Central memory CD8-positive, alpha-beta T cell (primary cell): ENCODE results near the gene PRXL2B.

ENCODE experiments used
- ATAC-seq: fragments of 150-1000 bp; cut with Tn5 transposase; replicated peaks from 2 replicates; pipeline ENCODE4 v1.10.0; 2022; ENCODE audit warnings: mild to moderate bottlenecking, moderate FRiP score, moderate number of reproducible peaks; ENCODE audit not compliant: poor library complexity, severe bottlenecking; ENCODE audit errors: extremely low read depth
- DNase-seq, 2 donors: peaks; one replicate each; pipeline ENCODE4 v3.0.0; 2021; ENCODE audit warnings: low spot score in 2 of 2
- H3K27ac Mint-ChIP-seq: one replicate; pipeline ENCODE4 v1.8.0; 2022; ENCODE audit warnings: low read depth, mild to moderate bottlenecking, moderate library complexity, mixed read lengths
- H3K27me3 Mint-ChIP-seq: one replicate; pipeline ENCODE4 v1.8.0; 2022; ENCODE audit warnings: mixed read lengths
- H3K36me3 Mint-ChIP-seq: one replicate; pipeline ENCODE4 v1.8.0; 2022; ENCODE audit warnings: mild to moderate bottlenecking, moderate library complexity, mixed read lengths; ENCODE audit not compliant: insufficient read depth
- H3K4me1 Mint-ChIP-seq: one replicate; pipeline ENCODE4 v1.8.0; 2022; ENCODE audit warnings: mixed read lengths
- H3K4me3 Mint-ChIP-seq: one replicate; pipeline ENCODE4 v1.8.0; 2022; ENCODE audit warnings: mild to moderate bottlenecking, moderate library complexity, mixed read lengths
- H3K9me3 Mint-ChIP-seq: one replicate; pipeline ENCODE4 v1.8.0; 2022; ENCODE audit warnings: mixed read lengths

Gene PRXL2B

GRCh38 chr1:2630498-2631135, 44.0 kb downstream of the PRXL2B start:
- Mint-ChIP-seq H3K36me3 (peaks cover 1% of the 10 kb centered on the region), H3K27ac (no peak overlapping the region), H3K4me1 (no peaks in the 10 kb centered on the region), H3K27me3 (peaks cover 36% of the 10 kb centered on the region), H3K9me3 (no peaks in the 10 kb centered on the region), H3K4me3 (no peak overlapping the region)
- DNase-seq (no peak), ATAC-seq (no peak)

DNA sequence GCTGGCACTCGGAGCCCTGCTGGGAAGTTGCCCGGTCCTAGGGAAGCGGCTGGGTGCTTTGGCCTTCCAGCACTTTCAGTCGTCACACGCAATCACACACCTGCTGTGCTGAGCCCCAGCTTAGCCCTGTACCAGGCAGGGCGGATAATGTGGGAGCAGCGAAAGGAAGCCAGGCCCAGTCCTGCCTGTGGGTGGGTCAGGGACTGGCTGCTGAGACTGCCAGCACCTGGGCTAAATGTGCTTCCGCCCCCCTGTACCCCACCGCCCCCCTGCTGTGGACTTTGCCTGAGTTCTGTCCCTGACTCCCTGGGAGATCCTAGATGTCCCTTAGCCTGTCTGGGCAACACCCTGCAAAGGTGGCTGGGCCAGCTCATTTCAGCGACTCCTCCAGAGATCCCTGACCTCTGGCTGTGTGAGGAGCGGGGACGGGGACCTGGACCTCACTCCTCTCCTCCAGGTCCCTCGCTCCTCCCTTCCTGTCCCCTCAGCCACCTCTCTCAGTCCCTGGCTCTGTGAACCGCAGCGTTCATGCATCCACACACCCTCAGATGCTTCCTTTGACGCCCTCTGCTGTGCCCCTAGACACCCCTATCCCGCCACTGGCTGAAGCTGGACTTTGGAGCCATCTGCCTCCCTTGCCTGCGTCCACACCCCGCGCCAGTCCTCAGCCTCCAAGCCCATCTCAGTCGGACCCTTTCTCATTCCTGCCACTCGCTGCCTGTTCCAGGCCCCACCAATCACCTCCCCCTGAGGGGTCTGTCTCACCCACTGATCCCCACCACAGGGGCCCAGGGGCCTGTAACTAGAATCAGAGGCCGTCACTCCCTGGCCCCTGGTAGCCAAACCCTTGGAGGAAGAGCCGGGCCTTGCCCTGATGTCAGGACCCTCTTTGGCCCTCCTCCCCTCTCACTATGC, 44.8 kb downstream of the PRXL2B start:
- no peak for ATAC-seq
- Mint-ChIP-seq H3K36me3 (peaks cover 1% of the 10 kb centered on the region), H3K27ac (no peak overlapping the region), H3K9me3 (no peaks in the 10 kb centered on the region), H3K4me1 (no peaks in the 10 kb centered on the region), H3K27me3 (peaks cover 28% of the 10 kb centered on the region), H3K4me3 (no peak overlapping the region)
- DNase-seq: no peak

DNA sequence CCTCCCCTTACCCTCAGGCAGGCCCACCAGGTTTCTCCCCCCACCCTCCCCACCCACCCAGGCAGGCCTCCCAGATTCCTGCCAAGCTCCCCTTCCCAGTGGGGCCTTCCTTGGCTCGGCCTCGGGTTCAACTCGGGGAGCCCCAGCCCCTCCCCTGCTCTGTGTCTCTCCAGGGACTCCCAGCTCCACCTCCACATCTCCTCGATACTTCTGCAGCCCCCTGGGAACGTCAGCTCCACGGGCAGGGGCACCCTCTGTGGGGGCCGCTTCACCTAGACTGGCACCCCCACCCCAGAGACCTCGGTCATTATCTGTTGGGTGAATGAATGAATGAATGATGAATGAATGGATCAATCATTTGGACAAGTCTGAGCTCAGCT, 45.5 kb downstream of the PRXL2B start:
- Mint-ChIP-seq H3K4me1 (peaks cover 4% of the 10 kb centered on the region), H3K4me3 (no peak overlapping the region), H3K36me3 (peaks cover 1% of the 10 kb centered on the region), H3K9me3 (no peaks in the 10 kb centered on the region), H3K27ac (no peak overlapping the region), H3K27me3 (peaks cover 21% of the 10 kb centered on the region)
- DNase-seq: no peak
- ATAC-seq: no peak

- Mint-ChIP-seq H3K27ac (no peak within 1 kb of the TSS), H3K36me3 (peaks cover 1% of the 10 kb centered on the region), H3K4me1 (peaks cover 5% of the 10 kb centered on the region), H3K27me3 (peaks cover 15% of the 10 kb centered on the region), H3K4me3 (no peak within 1 kb of the TSS), H3K9me3 (no peaks in the 10 kb centered on the region)
- no peak for DNase-seq
- no peak for ATAC-seq
Observed at GRCh38 chr1:2632561-2633361, 46.2 kb downstream of the PRXL2B start, which contains the start of gene MMEL1. Gene MMEL1 (minus strand): TSS chr1:2633016. CDS start chr1:2629484, 3,532 bp downstream.

- H3K36me3 Mint-ChIP-seq: no peaks in the 10 kb centered on the region
- no peak overlapping the region for H3K4me3 Mint-ChIP-seq
- peaks cover 15% of the 10 kb centered on the region for H3K27me3 Mint-ChIP-seq
- no peaks in the 10 kb centered on the region for H3K9me3 Mint-ChIP-seq
- ATAC-seq: no peak
- DNase-seq: no peak
- no peak overlapping the region for H3K27ac Mint-ChIP-seq
- H3K4me1 Mint-ChIP-seq: peaks cover 5% of the 10 kb centered on the region
Observed at GRCh38 chr1:2633366-2633935, 46.9 kb downstream of the PRXL2B start.

GRCh38 chr1:2633936-2634491, 47.4 kb downstream of the PRXL2B start:
- no peak for ATAC-seq
- no peak overlapping the region for H3K27ac Mint-ChIP-seq
- H3K4me3 Mint-ChIP-seq: no peak overlapping the region
- H3K36me3 Mint-ChIP-seq: no peaks in the 10 kb centered on the region
- DNase-seq: no peak
- peaks cover 5% of the 10 kb centered on the region for H3K4me1 Mint-ChIP-seq
- peaks cover 15% of the 10 kb centered on the region for H3K27me3 Mint-ChIP-seq
- H3K9me3 Mint-ChIP-seq: no peaks in the 10 kb centered on the region

- Mint-ChIP-seq H3K4me1 (peaks cover 5% of the 10 kb centered on the region), H3K27ac (no peak overlapping the region), H3K27me3 (peaks cover 15% of the 10 kb centered on the region), H3K9me3 (no peaks in the 10 kb centered on the region), H3K4me3 (no peak overlapping the region), H3K36me3 (peaks cover 3% of the 10 kb centered on the region)
- ATAC-seq (no peak), DNase-seq (no peak)
Observed at GRCh38 chr1:2635361-2636010, 48.9 kb downstream of the PRXL2B start.

- Mint-ChIP-seq H3K27me3 (peaks cover 10% of the 10 kb centered on the region), H3K4me3 (no peak overlapping the region), H3K9me3 (no peaks in the 10 kb centered on the region), H3K36me3 (peaks cover 3% of the 10 kb centered on the region), H3K27ac (no peak overlapping the region), H3K4me1 (peaks cover 5% of the 10 kb centered on the region)
- DNase-seq (no peak), ATAC-seq (no peak)
Observed at GRCh38 chr1:2636733-2637132, 50.2 kb downstream of the PRXL2B start.

DNA sequence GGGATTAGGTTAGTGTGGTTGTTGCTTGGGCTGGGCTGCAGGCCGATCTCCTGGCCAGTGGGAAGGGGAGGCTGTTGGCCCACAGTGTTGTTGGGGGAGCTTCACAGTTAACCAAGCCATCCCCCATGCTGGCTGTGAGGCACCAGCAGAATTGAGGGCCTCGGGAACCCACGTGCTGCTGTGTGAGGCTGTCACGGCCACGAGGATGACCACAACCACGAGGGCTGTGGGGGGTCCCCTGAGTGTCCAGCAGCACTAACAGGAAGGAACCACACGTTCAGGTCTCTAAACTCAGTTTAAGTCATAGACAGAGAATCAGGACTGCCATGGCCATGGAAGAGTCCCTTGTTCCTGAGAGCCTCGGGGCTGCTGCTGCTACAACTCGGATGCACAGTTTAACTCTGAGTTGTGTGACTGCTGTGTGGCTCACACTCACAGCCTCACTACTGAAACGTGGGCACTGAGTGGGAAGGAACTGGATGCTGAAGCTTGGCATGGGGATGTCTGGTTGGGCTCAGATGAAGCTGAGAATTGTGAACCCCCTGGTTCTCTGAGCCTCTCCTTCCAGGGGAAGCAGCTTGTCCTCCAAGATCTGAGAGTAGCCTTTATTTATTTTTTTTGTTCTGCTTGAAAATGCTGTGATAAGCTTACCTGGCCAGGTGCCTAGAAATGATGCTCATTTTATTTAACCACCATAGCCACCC, 51.0 kb downstream of the PRXL2B start:
- Mint-ChIP-seq H3K36me3 (peaks cover 6% of the 10 kb centered on the region), H3K4me1 (peaks cover 10% of the 10 kb centered on the region), H3K9me3 (no peaks in the 10 kb centered on the region), H3K27ac (no peak overlapping the region), H3K27me3 (peaks cover 2% of the 10 kb centered on the region), H3K4me3 (no peak overlapping the region)
- ATAC-seq: no peak
- no peak for DNase-seq

DNA sequence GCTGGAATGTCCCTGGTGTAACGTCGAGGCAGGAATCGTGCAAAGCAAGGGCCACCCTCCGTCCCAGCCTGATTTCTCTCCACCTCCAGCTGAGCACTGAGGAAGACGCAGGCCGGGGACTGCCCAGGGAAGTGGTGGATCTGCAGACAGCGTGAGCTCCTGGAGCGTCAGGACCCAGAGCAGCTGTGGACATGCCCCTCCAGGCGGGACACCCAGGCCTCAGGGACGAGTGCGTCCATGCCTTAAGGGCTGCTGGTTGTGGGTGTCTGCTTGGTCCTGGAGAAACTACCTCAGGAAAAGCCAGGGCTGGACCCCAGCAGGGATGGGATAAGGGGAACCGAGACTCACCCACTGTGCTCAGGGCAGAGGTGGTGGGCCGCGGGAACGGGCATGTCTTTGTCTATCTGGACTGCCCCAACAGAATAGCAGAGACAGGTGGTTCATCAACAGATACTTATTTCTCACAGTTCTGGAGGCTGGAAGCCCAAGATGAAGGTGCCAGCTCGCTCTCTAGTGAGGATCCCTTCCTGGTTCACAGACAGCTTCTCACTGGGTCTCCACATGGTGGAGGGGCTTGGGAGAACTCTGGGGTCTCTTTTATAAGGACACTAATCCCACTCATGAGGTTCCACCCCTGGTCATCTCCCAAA, 52.0 kb downstream of the PRXL2B start:
- DNase-seq (no peak), ATAC-seq (no peak)
- Mint-ChIP-seq H3K27me3 (no peaks in the 10 kb centered on the region), H3K4me3 (no peak overlapping the region), H3K4me1 (peaks cover 14% of the 10 kb centered on the region), H3K9me3 (no peaks in the 10 kb centered on the region), H3K27ac (no peak overlapping the region), H3K36me3 (peaks cover 8% of the 10 kb centered on the region)

DNA sequence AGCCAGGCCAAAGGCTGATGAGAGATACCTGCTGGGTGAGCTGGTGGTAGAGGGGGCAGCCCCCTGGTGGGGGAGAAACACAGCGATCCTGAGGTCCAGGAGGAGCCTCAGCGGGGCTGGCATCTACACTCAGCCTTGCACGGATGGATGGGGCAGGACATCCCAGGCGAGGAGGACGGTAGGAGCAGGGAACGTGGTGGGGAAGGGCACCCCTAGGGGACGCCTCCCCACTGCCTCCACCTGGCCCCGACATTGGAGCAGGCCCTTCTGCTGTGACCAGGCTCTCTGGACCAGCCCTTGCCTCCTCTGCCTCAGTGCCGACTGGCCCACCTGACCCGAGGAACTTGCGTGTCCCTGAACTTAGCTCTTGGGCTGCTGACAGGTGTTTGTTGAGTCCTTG, 52.6 kb downstream of the PRXL2B start:
- H3K27ac Mint-ChIP-seq: no peak overlapping the region
- H3K9me3 Mint-ChIP-seq: no peaks in the 10 kb centered on the region
- H3K4me3 Mint-ChIP-seq: no peak overlapping the region
- H3K4me1 Mint-ChIP-seq: peaks cover 16% of the 10 kb centered on the region
- H3K27me3 Mint-ChIP-seq: no peaks in the 10 kb centered on the region
- H3K36me3 Mint-ChIP-seq: peaks cover 9% of the 10 kb centered on the region
- no peak for ATAC-seq
- DNase-seq: no peak
